ENCODE measurements around the gene SLC7A14.

SLC7A14 gene

DNA sequence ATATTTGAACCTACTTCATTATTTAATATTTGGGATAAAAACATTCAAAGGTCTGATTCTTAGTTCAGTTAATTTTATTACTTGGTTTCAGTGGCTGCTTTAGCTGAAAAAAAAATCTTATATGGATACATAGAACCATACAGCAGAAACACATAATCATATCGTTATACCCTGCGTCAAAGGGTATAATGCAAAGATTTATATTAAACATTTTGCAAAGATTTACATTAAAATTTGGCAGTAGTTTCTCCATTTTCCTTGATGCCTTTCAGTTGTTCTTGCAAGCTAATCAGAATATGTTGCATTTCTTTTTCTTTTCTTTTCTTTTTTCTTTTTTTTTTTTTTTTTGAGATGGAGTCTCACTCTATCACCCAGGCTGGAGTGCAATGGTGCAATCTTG lies 135.8 kb downstream of the SLC7A14 start:
- Histone ChIP-seq H3K36me3 (ENCODE audit: low read depth) (no peaks in the 10 kb centered on the region), H3K27ac (ENCODE audit: poor library complexity, severe bottlenecking) (no peak overlapping the region), H3K4me1 (ENCODE audit: insufficient read depth, poor library complexity, severe bottlenecking) (no peaks in the 10 kb centered on the region), H3K27me3 (ENCODE audit: insufficient read depth, poor library complexity, severe bottlenecking) (no peaks in the 10 kb centered on the region), H3K9me3 (ENCODE audit: severe bottlenecking) (no peaks in the 10 kb centered on the region), H3K4me3 (ENCODE audit: severe bottlenecking) (no peak overlapping the region)
- ATAC-seq (ENCODE audit: low read depth), result no peak
- DNase-seq (ENCODE audit: low spot score), result no peak
- TF ChIP-seq CTCF (IDR thresholded peaks at IDR 0.05; ENCODE audit: poor library complexity, severe bottlenecking), result no peak

DNA sequence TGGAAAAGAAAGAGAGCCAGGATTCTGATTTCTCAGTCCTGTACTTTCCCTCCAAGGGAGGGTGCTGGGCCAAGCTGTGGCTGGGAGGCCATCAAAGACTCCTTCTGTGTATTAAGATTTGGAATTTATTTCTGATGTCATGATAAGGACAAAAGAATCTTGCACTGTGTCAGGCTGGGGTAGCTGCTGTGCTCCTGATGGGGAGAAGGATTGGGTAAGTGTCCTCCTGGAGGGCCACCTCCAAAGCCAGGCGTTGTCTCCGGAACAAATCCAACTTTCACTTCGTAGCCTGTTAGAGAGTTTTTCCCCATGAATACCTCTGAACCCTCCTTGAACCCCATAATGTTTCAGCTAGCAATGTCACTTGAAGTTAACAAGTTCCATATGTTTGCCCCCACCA lies 137.3 kb downstream of the SLC7A14 start:
- no peak for ATAC-seq (ENCODE audit: low read depth)
- no peak for DNase-seq (ENCODE audit: low spot score)
- no peaks in the 10 kb centered on the region for H3K9me3 ChIP-seq (ENCODE audit: severe bottlenecking)
- no peak for TF ChIP-seq CTCF (IDR thresholded peaks at IDR 0.05; ENCODE audit: poor library complexity, severe bottlenecking)
- no peaks in the 10 kb centered on the region for H3K36me3 ChIP-seq (ENCODE audit: low read depth)
- no peaks in the 10 kb centered on the region for H3K4me1 ChIP-seq (ENCODE audit: insufficient read depth, poor library complexity, severe bottlenecking)
- H3K4me3 ChIP-seq (ENCODE audit: severe bottlenecking), result no peak overlapping the region
- no peaks in the 10 kb centered on the region for H3K27me3 ChIP-seq (ENCODE audit: insufficient read depth, poor library complexity, severe bottlenecking)
- H3K27ac ChIP-seq (ENCODE audit: poor library complexity, severe bottlenecking), result no peak overlapping the region

- Histone ChIP-seq H3K4me1 (ENCODE audit: insufficient read depth, poor library complexity, severe bottlenecking) (no peaks in the 10 kb centered on the region), H3K36me3 (ENCODE audit: low read depth) (no peaks in the 10 kb centered on the region), H3K9me3 (ENCODE audit: severe bottlenecking) (no peaks in the 10 kb centered on the region), H3K27me3 (ENCODE audit: insufficient read depth, poor library complexity, severe bottlenecking) (no peaks in the 10 kb centered on the region), H3K27ac (ENCODE audit: poor library complexity, severe bottlenecking) (no peak overlapping the region), H3K4me3 (ENCODE audit: severe bottlenecking) (no peak overlapping the region)
- no peak for TF ChIP-seq CTCF (IDR thresholded peaks at IDR 0.05; ENCODE audit: poor library complexity, severe bottlenecking)
- ATAC-seq (ENCODE audit: low read depth), result no peak
- no peak for DNase-seq (ENCODE audit: low spot score)
Observed at GRCh38 chr3:170443457-170443856, 142.4 kb downstream of the SLC7A14 start.

DNA sequence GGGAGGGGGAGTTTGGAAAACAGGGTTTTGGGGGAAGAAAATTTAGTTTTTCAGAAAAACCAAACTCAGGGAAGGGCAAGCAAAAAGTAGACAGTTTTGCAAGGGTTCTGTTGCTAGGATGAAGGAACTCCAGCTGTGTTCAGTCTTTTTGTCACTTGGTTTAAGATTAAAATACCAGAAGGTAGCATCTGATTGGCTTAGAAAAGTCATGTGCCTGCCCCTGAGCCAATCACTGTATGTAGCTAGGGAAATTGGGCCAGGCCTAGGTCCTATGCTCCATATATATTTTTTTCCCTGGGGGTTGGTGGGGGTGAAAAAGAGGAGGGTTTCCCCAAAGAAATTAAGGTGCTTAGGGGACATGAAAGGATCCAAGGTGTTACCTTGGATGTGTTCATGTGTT lies 142.9 kb downstream of the SLC7A14 start:
- H3K4me3 ChIP-seq (ENCODE audit: severe bottlenecking), result no peak overlapping the region
- H3K27ac ChIP-seq (ENCODE audit: poor library complexity, severe bottlenecking), result no peak overlapping the region
- no peaks in the 10 kb centered on the region for H3K27me3 ChIP-seq (ENCODE audit: insufficient read depth, poor library complexity, severe bottlenecking)
- no peak for ATAC-seq (ENCODE audit: low read depth)
- no peak for DNase-seq (ENCODE audit: low spot score)
- H3K9me3 ChIP-seq (ENCODE audit: severe bottlenecking), result no peaks in the 10 kb centered on the region
- H3K36me3 ChIP-seq (ENCODE audit: low read depth), result no peaks in the 10 kb centered on the region
- no peak for TF ChIP-seq CTCF (IDR thresholded peaks at IDR 0.05; ENCODE audit: poor library complexity, severe bottlenecking)
- no peaks in the 10 kb centered on the region for H3K4me1 ChIP-seq (ENCODE audit: insufficient read depth, poor library complexity, severe bottlenecking)

DNA sequence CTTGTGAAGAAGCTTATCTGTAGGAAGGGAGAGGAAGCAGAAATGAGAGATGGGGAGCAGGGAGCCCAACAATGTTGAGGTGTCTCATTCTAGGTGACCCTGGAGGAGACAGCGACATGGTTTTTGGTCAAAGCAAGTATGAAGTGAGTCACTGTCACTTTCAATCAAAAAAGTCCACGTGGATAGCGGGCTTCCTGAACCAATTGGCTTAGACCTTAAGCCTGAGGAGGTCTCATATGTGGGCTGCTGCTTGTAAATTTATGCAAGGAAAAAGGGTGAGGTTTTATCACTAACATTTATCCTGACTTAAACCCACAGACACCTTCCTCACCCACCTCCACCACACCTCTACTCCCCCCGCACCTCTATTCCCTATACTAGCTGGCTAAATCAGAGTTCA lies 144.5 kb downstream of the SLC7A14 start:
- H3K4me3 ChIP-seq (ENCODE audit: severe bottlenecking), result no peak overlapping the region
- no peak for DNase-seq (ENCODE audit: low spot score)
- no peaks in the 10 kb centered on the region for H3K36me3 ChIP-seq (ENCODE audit: low read depth)
- no peaks in the 10 kb centered on the region for H3K4me1 ChIP-seq (ENCODE audit: insufficient read depth, poor library complexity, severe bottlenecking)
- no peak for TF ChIP-seq CTCF (IDR thresholded peaks at IDR 0.05; ENCODE audit: poor library complexity, severe bottlenecking)
- no peaks in the 10 kb centered on the region for H3K9me3 ChIP-seq (ENCODE audit: severe bottlenecking)
- H3K27ac ChIP-seq (ENCODE audit: poor library complexity, severe bottlenecking), result no peak overlapping the region
- H3K27me3 ChIP-seq (ENCODE audit: insufficient read depth, poor library complexity, severe bottlenecking), result no peaks in the 10 kb centered on the region
- no peak for ATAC-seq (ENCODE audit: low read depth)

Data from RWPE2 (cell line).